GM12872 (cell line): Measurements from ENCODE around the gene TRIM14.

Source experiments
- CTCF ChIP-seq: IDR thresholded peaks from 3 replicates; pipeline ENCODE4 v1.5.1; 2011; ENCODE audit warnings: low read depth, mild to moderate bottlenecking, low read length, moderate library complexity; ENCODE audit not compliant: insufficient read depth

The TRIM14 gene

GRCh38 chr9:98148486-98148885, 29.5 kb upstream of the TRIM14 start:
- TF ChIP-seq CTCF = no peak

- no peak for TF ChIP-seq CTCF
These were observed 28.6 kb upstream of the TRIM14 start for GRCh38 chr9:98147582-98147981.

DNA sequence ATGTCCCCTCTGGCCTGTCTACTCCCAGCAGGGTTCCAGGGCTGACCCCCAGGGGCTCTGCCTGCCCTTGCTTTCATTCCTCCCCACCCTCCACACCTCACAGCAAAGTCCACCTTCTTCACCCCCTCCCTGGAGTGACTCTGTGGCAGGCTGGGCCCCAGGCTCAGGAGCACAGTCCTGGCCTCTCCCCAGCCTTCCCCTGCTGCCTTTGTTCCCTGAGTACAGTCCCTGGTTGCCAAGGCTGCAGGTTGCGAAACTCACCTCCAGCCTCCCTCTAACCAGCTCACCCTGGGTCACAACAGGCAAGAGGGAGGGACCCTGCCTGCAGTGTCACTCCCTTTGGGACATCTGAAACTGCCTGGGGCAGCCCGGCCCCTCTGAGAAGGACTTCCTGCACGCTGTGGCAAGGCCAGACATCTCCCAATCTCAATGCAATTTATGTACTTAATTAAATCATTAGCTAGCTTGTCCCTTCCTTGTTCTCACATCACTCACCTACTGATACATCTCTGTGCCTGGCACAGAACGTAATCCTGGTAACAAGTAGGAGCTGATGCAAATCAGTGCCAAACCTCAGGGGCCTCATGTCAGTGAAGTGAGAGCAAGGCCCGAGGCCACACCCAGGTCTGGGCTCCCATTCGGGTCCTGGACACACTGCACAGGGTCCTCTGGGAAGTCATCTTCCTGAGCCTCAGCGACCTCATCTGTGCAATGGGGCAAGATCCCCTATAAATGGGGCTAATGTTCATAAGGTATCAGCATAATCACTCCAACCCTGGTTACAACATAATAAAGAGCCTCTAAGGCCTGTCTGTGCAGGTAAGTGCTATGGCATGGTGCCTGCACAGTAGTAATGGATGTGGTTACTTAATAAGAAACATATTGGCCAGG, 27.3 kb upstream of the TRIM14 start:
- no peak for TF ChIP-seq CTCF

GRCh38 chr9:98144631-98145030, 25.6 kb upstream of the TRIM14 start:
- TF ChIP-seq CTCF = no peak

- TF ChIP-seq CTCF = no peak
These were observed 25.1 kb upstream of the TRIM14 start for GRCh38 chr9:98144076-98144475.

DNA sequence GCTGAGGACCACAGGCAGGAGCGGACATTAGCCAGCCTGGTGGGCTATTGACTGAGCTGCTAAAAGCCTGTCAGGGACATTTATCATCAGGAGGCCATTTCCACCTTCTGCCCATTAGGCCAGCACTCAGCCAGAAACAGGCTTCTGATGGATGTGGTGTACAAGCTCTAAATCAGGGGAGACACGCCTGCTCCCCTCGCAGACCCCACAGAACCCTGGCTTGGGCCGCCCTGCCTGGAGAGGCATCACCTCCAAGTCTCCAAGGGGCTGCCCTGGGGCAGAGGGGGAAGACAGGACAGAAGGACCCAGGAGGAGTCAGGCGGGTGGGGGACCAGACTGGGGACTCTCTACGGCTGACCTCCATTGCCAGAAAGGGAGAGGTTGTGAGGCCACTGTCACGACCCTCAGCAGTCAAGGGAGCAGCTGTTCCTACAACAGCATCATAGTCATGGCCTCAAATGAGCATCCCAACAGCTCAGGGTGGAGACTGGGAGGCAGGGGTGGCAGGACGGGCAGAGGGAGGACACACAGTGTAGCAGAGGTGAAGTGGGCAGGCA, 24.0 kb upstream of the TRIM14 start:
- no peak for TF ChIP-seq CTCF

- no peak for TF ChIP-seq CTCF
These were observed 23.3 kb upstream of the TRIM14 start for GRCh38 chr9:98142182-98142907.
